Fibroblast of villous mesenchyme (primary cell): ENCODE results near the gene LRTM2. TPM values are rescaled to one million over a fixed set of nuclear protein-coding genes. Genes with fewer than 3 reads are reported as not detected.

ENCODE experiments used
- DNase-seq: peaks from one replicate; pipeline ENCODE4 v3.0.0-alpha.2; 2010; ENCODE audit warnings: low read depth
- H3K4me3 ChIP-seq: 2 replicates; pipeline ENCODE4 v1.5.1; 2011; ENCODE audit warnings: low read depth, mild to moderate bottlenecking, low read length
- CTCF ChIP-seq: IDR thresholded peaks from 2 replicates; pipeline ENCODE4 v1.5.1; 2012; ENCODE audit warnings: low read depth, mild to moderate bottlenecking, low read length; ENCODE audit not compliant: insufficient read depth
- total RNA-seq: library from RNA; depleted of rRNA; stranded (reverse); fragments of >200 nt; gene quantifications from 2 replicates; pipeline ENCODE4 v1.2.3, GENCODE V29; 2012

Gene LRTM2
- total RNA-seq, 1 donor: not detected

GRCh38 chr12:1781772-1782171, 38.6 kb upstream of the LRTM2 start:
- DNase-seq: peak; percentile 69
- no peak overlapping the region for H3K4me3 ChIP-seq
- TF ChIP-seq CTCF: no peak

- TF ChIP-seq CTCF: no peak
- no peak overlapping the region for H3K4me3 ChIP-seq
- no peak for DNase-seq
Observed at GRCh38 chr12:1782215-1782614, 38.1 kb upstream of the LRTM2 start.

- no peak overlapping the region for H3K4me3 ChIP-seq
- no peak for DNase-seq
- TF ChIP-seq CTCF: no peak
Observed at GRCh38 chr12:1787714-1788113, 32.7 kb upstream of the LRTM2 start.

GRCh38 chr12:1790444-1790843, 29.9 kb upstream of the LRTM2 start:
- DNase-seq: no peak
- no peak for TF ChIP-seq CTCF
- no peak overlapping the region for H3K4me3 ChIP-seq

- no peak overlapping the region for H3K4me3 ChIP-seq
- TF ChIP-seq CTCF: peak; percentile 85
- peak; percentile 76 for DNase-seq
Observed at GRCh38 chr12:1791104-1791841, 29.1 kb upstream of the LRTM2 start.

GRCh38 chr12:1792406-1792805, 28.0 kb upstream of the LRTM2 start:
- H3K4me3 ChIP-seq: no peak overlapping the region
- no peak for DNase-seq
- no peak for TF ChIP-seq CTCF
